ENCODE data around the gene DLG5. TPM values are rescaled to one million over a fixed set of nuclear protein-coding genes. Genes with fewer than 3 reads are reported as not detected.

DLG5 gene
- total RNA-seq, 1 donor from 2014 or later = 9.3 TPM

Other genes with a start within 250 kb of the DLG5 start
- gene POLR3A, start 102.8 kb upstream of the DLG5 start, total RNA-seq = 5.6 TPM
- 398 TPM for gene RPS24, start 107.1 kb upstream of the DLG5 start, total RNA-seq

Data from left lobe of liver (tissue), 1 donor.